Muscle of leg (tissue), 11 donors: ENCODE data around the gene PORCN. TPM values are rescaled to one million over a fixed set of nuclear protein-coding genes. Genes with fewer than 3 reads are reported as not detected.
A peak's percentile ranks its signal among the peaks of the same experiment; 100 is the strongest.

Experiments used
- DNase-seq: peaks from one replicate; pipeline ENCODE4 v3.0.0; 2013
- H3K27ac ChIP-seq: one replicate; pipeline ENCODE4 v1.5.1; 2013; ENCODE audit warnings: mild to moderate bottlenecking, low read length, control low read depth
- H3K27me3 ChIP-seq: one replicate; pipeline ENCODE4 v1.6.1; 2013; ENCODE audit warnings: low read length; ENCODE audit not compliant: control insufficient read depth, insufficient read depth
- H3K36me3 ChIP-seq: one replicate; pipeline ENCODE4 v1.6.1; 2013; ENCODE audit warnings: low read length; ENCODE audit not compliant: control insufficient read depth, insufficient read depth
- H3K4me1 ChIP-seq: one replicate; pipeline ENCODE4 v1.6.1; 2013; ENCODE audit warnings: low read length; ENCODE audit not compliant: control insufficient read depth, insufficient read depth
- H3K4me3 ChIP-seq: one replicate; pipeline ENCODE4 v1.5.1; 2013; ENCODE audit warnings: low read length, control low read depth
- H3K9me3 ChIP-seq: replicated peaks from 2 replicates; pipeline ENCODE4 v1.6.1; 2013; ENCODE audit warnings: low read depth, low read length; ENCODE audit not compliant: control insufficient read depth
- WGBS: methylation state at CpG from one replicate; pipeline ENCODE4 v1.1.5; 2013; ENCODE audit warnings: missing lambda C conversion rate; ENCODE audit not compliant: insufficient coverage; 5-methylcytosine and 5-hydroxymethylcytosine counted together
- polyA plus RNA-seq, 8 donors: library from polyadenylated mRNA; unstranded; fragments of 120-200 nt; gene quantifications; one replicate each; pipeline versions ENCODE4 v1.2.1 to v1.2.3, GENCODE V29; 2013; ENCODE audit warnings: inconsistent platforms in 1 of 8, low replicate concordance in 1 of 8; ENCODE audit not compliant: insufficient read length in 8 of 8, insufficient read depth in 1 of 8
- total RNA-seq: library from RNA; stranded (reverse); fragments of 120-200 nt; gene quantifications from one replicate; pipeline ENCODE4 v1.2.4, GENCODE V29; 2013

Gene PORCN
- total and polyA plus RNA-seq, 9 donors = 2.6 to 4.7 (median 3.6) TPM

DNA sequence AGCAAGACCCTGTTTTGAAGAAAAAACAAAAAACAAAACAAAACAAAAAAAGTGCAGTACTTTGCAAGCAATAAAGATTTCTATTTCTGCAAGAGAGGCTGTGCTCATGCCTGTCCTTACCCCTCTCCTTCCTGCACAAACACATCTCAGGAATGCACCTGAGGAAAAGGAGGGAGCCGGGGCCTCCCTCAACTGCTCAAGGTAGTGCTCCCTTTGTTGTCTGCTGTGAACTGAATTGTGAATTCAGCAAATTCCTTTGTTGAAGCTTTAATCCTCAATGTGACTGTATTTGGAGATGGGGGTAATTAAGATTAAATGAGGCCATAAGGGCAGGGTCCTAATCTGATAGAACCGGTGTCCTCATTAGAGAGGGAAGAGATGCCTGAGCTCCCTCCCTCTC is 18.9 kb upstream of the PORCN start:
- no peaks in the 10 kb centered on the region for H3K27me3 ChIP-seq
- H3K36me3 ChIP-seq = no peaks in the 10 kb centered on the region

DNA sequence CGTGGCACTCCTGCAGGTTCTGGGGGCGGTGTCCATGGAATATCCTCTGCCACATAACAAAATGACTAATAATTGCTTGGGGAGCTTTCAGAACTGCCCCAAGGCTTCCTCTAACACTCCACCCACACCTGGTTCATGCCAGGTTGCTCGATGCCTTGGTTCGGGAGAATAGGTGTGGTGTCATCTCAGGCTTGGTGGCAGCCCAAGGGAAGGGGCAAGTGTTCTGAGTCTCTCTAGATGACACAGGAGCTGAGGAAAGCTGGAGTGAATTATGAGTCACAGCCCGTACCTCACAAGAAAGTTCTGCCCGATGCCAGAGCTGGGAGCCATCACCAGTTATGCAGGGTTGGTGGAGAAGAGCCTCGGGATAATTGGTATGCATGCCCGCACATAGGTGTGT is 18.1 kb upstream of the PORCN start:
- H3K4me1 ChIP-seq = no peaks in the 10 kb centered on the region
- DNase-seq = no peak
- H3K9me3 ChIP-seq = peaks cover 3% of the 10 kb centered on the region
- WGBS = 74% methylated on average over 5 of the region's 8 CpGs
- no peak overlapping the region for H3K4me3 ChIP-seq
- no peak overlapping the region for H3K27ac ChIP-seq
- H3K27me3 ChIP-seq = no peaks in the 10 kb centered on the region
- H3K36me3 ChIP-seq = no peaks in the 10 kb centered on the region

More for the DNA sequence above, 18.9 kb upstream of the PORCN start:
- Histone ChIP-seq H3K4me3 (no peak overlapping the region), H3K4me1 (no peaks in the 10 kb centered on the region), H3K9me3 (peaks cover 3% of the 10 kb centered on the region), H3K27ac (no peak overlapping the region)
- 80% methylated on average over 1 of the region's 2 CpGs for WGBS
- no peak for DNase-seq

DNA sequence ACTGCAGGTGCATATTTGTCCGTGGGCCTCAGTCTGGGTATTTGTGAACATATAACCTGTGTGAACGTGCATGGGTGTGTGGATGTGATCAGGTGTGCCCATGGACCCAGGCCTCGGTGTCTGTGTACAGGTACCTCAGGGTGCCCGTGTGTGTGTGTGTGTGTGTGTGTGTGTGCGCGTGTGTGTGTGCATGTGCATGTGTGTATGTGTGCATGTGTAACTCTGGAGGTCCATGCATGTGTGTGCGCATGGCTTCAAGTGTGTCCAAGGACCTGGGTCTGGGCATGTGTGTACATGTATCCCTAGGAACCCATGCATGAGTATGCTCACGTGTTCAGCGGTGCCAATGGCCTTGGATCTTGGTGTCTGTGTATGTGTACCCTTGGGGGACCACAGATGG is 17.0 kb upstream of the PORCN start:
- Histone ChIP-seq H3K9me3 (peaks cover 3% of the 10 kb centered on the region), H3K27ac (no peak overlapping the region), H3K27me3 (no peaks in the 10 kb centered on the region), H3K36me3 (no peaks in the 10 kb centered on the region), H3K4me3 (no peak overlapping the region), H3K4me1 (no peaks in the 10 kb centered on the region)
- DNase-seq = no peak
- 85% methylated on average over 7 of the region's 9 CpGs for WGBS

DNA sequence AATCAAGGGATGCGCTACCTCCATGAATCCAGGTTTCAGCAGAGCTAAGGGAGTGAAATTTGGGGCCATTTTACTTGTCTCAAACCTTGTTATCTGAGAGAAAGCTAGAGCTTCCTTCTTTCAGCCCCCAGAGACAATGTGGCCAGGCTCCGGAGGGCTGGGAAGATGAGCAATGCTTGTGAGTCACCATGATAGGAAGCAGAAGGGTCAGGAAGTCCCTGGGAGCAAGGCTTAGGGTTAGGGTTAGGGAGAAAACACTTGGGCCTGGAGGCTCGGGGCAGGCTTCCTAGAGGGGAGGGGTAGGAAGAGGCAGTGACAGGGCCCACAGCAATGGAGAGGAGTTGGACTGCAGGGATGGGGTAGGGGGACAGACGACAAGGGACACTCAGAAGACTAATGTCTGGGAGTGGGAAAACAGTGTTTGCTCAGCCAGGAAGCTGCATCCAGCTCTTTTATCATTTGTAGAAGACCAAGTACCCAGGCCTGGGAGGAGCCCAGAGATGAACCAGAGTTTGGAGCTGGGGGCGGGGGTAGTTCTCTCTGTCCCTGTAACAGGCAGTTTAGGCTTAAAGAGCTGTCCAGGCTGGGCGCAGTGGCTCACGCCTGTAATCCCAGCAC is 16.4 kb upstream of the PORCN start:
- DNase-seq = no peak
- H3K4me3 ChIP-seq = no peak overlapping the region
- H3K9me3 ChIP-seq = peaks cover 3% of the 10 kb centered on the region
- H3K27ac ChIP-seq = no peak overlapping the region
- H3K27me3 ChIP-seq = no peaks in the 10 kb centered on the region
- H3K36me3 ChIP-seq = no peaks in the 10 kb centered on the region
- H3K4me1 ChIP-seq = no peaks in the 10 kb centered on the region
- 49% methylated on average over 3 of the region's 7 CpGs for WGBS

DNA sequence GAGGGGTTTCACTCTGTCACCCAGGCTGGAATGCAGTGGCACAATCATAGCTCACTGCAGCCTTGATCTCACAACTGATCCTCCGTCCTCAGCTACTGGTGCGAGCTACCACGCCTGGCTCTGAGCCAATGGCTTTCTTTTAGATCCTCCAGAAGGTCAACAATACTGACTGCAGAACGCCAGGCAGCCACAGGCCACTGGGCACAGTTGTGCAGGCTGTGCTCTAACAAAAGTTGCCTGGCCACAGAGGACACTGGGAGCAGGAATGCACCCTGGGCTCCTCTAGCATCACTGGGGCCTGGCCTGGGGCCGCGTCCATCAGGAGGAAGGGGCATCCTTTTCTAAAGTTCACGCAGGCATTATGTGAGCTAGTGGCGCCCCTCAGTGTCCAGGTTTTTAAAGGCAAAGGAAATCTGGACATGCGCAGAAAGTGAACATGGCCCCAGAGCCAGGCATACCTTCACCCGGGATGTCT is 14.9 kb upstream of the PORCN start:
- WGBS = 43% methylated on average over 8 of the region's 10 CpGs

DNA sequence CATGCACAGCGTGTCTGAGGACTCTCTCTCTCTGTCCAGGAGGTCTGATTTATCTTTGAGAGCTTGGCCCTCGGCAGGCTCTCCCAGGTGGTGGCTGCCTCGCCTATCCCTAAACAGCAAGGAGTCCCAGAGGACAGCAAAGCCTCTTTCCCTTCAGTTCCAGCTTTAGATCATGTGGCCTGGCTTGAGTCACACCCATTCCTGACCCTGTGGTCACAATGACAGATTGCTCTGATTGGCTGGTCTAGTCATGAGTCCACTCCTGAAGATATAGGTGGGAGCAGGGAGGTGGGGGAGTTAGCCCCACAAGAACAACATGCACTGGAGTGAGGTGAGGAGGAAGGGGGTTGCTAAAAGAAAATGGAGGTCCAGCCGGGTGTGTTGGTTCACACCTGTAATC is 12.1 kb upstream of the PORCN start:
- no peaks in the 10 kb centered on the region for H3K36me3 ChIP-seq
- WGBS = 53% methylated on average over 4 of the region's 4 CpGs
- H3K27me3 ChIP-seq = peaks cover 2% of the 10 kb centered on the region
- no peak for DNase-seq
- no peak overlapping the region for H3K4me3 ChIP-seq
- no peaks in the 10 kb centered on the region for H3K9me3 ChIP-seq
- no peak overlapping the region for H3K27ac ChIP-seq
- no peaks in the 10 kb centered on the region for H3K4me1 ChIP-seq

More for the DNA sequence above, 14.9 kb upstream of the PORCN start:
- peaks cover 3% of the 10 kb centered on the region for H3K9me3 ChIP-seq
- no peaks in the 10 kb centered on the region for H3K4me1 ChIP-seq
- H3K27ac ChIP-seq = no peak overlapping the region
- H3K27me3 ChIP-seq = no peaks in the 10 kb centered on the region
- no peak overlapping the region for H3K4me3 ChIP-seq
- DNase-seq = peak; percentile 26
- H3K36me3 ChIP-seq = no peaks in the 10 kb centered on the region

DNA sequence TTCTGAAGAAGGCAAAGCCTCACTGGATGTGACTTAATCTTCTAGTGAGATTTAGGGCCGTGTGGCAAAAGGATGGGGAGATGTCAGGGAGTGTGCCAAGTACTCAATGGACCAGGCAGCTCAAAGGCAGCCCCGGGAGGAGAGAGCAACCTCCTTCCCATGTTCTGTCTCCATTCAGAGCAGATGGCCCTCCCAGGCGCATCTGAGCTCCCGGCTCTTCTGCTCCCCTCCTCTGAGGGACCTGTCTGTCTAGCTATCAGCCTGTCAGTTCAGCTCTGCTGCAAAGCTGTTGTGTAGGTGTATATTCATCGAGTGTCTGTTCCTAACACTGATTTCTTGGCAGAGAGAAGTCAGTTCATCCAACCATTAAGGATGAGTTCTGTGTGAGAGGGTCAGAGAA is 10.9 kb upstream of the PORCN start:
- H3K36me3 ChIP-seq = no peaks in the 10 kb centered on the region
- H3K4me3 ChIP-seq = no peak overlapping the region
- DNase-seq = no peak
- H3K27ac ChIP-seq = no peak overlapping the region
- no peaks in the 10 kb centered on the region for H3K4me1 ChIP-seq
- H3K27me3 ChIP-seq = peaks cover 2% of the 10 kb centered on the region
- H3K9me3 ChIP-seq = no peaks in the 10 kb centered on the region
- 29% methylated on average over 1 of the region's 5 CpGs for WGBS

DNA sequence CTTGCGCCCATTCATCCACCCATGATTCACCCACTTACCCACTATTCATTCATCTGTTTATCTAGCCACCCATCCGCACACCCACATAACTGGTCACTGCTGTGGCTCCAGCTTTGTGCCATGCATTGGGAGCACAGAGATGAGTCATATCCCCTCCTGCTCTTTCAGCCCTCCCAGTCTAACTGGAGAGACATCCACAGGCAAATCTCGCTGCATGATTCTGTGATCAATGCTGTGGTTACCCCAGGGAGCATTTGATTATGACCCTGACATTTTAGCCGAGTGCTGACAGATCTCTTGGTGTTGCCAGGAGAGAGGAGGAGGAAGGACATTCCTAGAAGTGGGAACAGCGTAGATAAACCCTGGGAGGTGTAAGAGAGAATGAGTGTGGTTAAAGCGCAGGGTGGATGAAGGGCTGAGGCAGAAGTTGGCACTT is 10.4 kb upstream of the PORCN start:
- peaks cover 2% of the 10 kb centered on the region for H3K27me3 ChIP-seq
- H3K27ac ChIP-seq = no peak overlapping the region
- DNase-seq = no peak
- H3K9me3 ChIP-seq = no peaks in the 10 kb centered on the region
- H3K4me3 ChIP-seq = no peak overlapping the region
- WGBS = 74% methylated on average over 5 of the region's 6 CpGs
- H3K36me3 ChIP-seq = no peaks in the 10 kb centered on the region
- H3K4me1 ChIP-seq = no peaks in the 10 kb centered on the region

DNA sequence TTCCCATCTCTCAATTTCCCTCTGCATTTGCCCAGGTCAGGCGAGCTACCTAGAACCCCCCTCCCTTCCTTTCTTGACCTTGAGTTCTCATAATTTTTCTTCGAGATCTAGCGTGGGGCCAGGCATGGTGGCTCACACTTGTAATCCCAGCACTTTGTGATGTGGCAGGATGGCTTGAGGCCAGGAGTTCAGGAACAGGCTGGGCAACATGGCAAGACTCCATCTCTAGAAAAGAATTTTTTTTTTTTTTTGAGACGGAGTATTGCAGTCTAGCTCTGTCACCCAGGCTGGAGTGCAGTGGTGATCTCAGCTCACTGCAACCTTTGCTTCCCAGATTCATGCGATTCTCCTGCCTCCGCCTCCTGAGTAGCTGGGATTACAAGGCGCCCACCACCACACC is 4.5 kb upstream of the PORCN start:
- H3K9me3 ChIP-seq = peaks cover 3% of the 10 kb centered on the region
- H3K27me3 ChIP-seq = peaks cover 2% of the 10 kb centered on the region
- H3K27ac ChIP-seq = no peak overlapping the region
- H3K4me3 ChIP-seq = no peak overlapping the region
- peaks cover 3% of the 10 kb centered on the region for H3K4me1 ChIP-seq
- WGBS = 90% methylated on average over 2 of the region's 7 CpGs
- H3K36me3 ChIP-seq = no peaks in the 10 kb centered on the region
- no peak for DNase-seq

DNA sequence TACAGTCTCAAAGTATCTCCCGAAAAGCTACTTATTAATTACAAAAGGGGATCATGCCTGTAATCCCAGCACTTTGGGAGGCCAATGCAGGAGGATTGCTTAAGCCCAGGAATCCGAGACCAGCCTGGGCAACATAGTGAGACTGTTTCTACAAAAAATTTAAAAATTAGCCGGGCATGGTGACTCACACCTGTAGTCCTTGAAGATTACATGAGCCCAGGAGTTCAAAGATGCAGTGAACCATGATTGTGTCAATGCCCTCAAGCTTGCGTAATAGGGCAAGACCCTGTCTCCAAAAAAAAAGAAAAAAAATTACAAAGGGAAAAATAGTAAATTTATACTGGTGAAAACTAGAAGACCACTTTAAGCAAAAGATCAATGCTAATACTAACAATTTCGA is 3.3 kb upstream of the PORCN start:
- no peak overlapping the region for H3K4me3 ChIP-seq
- H3K4me1 ChIP-seq = peaks cover 7% of the 10 kb centered on the region
- no peaks in the 10 kb centered on the region for H3K36me3 ChIP-seq
- H3K27ac ChIP-seq = no peak overlapping the region
- 80% methylated on average over 2 of the region's 5 CpGs for WGBS
- H3K9me3 ChIP-seq = peaks cover 3% of the 10 kb centered on the region
- no peak for DNase-seq
- H3K27me3 ChIP-seq = no peaks in the 10 kb centered on the region

DNA sequence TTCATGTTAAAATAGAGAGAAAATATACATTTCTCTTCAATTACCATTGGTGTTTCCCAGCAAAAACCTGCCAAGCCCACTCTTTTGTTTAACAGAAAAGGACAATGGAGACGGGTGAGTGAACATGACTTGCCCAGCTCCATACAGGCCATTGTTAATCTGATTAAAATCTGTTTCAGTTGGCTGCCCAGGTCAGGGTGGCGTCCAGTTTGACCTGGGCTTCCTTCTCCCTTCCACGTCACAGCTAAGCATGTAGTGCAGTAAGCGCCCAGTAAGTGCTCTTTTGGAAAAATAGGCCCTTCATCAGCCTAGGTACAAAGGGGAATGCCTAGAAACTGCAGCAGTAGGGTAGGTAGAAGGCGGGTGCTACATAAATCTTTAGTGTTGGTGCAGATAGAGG is 1.5 kb upstream of the PORCN start:
- no peak overlapping the region for H3K4me3 ChIP-seq
- DNase-seq = no peak
- peaks cover 7% of the 10 kb centered on the region for H3K4me1 ChIP-seq
- no peak overlapping the region for H3K27ac ChIP-seq
- no peaks in the 10 kb centered on the region for H3K36me3 ChIP-seq
- H3K27me3 ChIP-seq = no peaks in the 10 kb centered on the region
- peaks cover 3% of the 10 kb centered on the region for H3K9me3 ChIP-seq
- WGBS = 69% methylated on average over 2 of the region's 5 CpGs
